ENCODE results near the gene CAMKK2.

The CAMKK2 gene

GRCh38 chr12:121214855-121215745 lies 81.4 kb downstream of the CAMKK2 start:
- ATAC-seq (ENCODE audit: insufficient read depth, low read depth), result no peak
- peaks cover 9% of the 10 kb centered on the region for H3K36me3 ChIP-seq (ENCODE audit: insufficient read depth, low read length)

GRCh38 chr12:121214166-121214777 lies 82.2 kb downstream of the CAMKK2 start:
- H3K9ac ChIP-seq (ENCODE audit: low read depth, low read length), result no peak overlapping the region
- no peak for TF ChIP-seq EZH2 (IDR thresholded peaks at IDR 0.05; ENCODE audit: borderline replicate concordance, low read depth, low read length, severe bottlenecking)
- TF ChIP-seq CTCF (IDR thresholded peaks at IDR 0.05; ENCODE audit: borderline replicate concordance, extremely low read depth, low read length, poor library complexity, severe bottlenecking), result no peak
- DNase-seq, result no peak
- H3K79me2 ChIP-seq (ENCODE audit: insufficient read depth, low read length), result peaks cover 10% of the 10 kb centered on the region; the same call in 1 of the 2 replicates
- H3K9me3 ChIP-seq (ENCODE audit: insufficient read depth, low read length, severe bottlenecking), result no peaks in the 10 kb centered on the region
- no peak overlapping the region for H3K4me3 ChIP-seq (ENCODE audit: low read depth in 1 of 2, low read length in 2 of 2)
- peaks cover 9% of the 10 kb centered on the region for H3K36me3 ChIP-seq (ENCODE audit: insufficient read depth, low read length)
- ATAC-seq (ENCODE audit: insufficient read depth, low read depth), result no peak
- H3K27ac ChIP-seq (ENCODE audit: low read length), result no peak overlapping the region
- H4K20me1 ChIP-seq (ENCODE audit: insufficient read depth, low read length), result no peaks in the 10 kb centered on the region
- no peak overlapping the region for H3K4me2 ChIP-seq (ENCODE audit: insufficient read depth, low read length)
- H3K27me3 ChIP-seq (ENCODE audit: insufficient read depth, low read length, poor library complexity), result no peaks in the 10 kb centered on the region
- H2AFZ ChIP-seq (ENCODE audit: low read depth, low read length), result no peak overlapping the region
- peaks cover 17% of the 10 kb centered on the region for H3K4me1 ChIP-seq (ENCODE audit: insufficient read depth, low read length)

More at GRCh38 chr12:121214855-121215745, 81.4 kb downstream of the CAMKK2 start:
- Histone ChIP-seq H3K4me3 (ENCODE audit: low read depth in 1 of 2, low read length in 2 of 2) (no peak overlapping the region), H3K9ac (ENCODE audit: low read depth, low read length) (no peak overlapping the region), H4K20me1 (ENCODE audit: insufficient read depth, low read length) (no peaks in the 10 kb centered on the region), H3K79me2 (ENCODE audit: insufficient read depth, low read length) (peaks cover 10% of the 10 kb centered on the region; the same call in 1 of the 2 replicates), H3K4me1 (ENCODE audit: insufficient read depth, low read length) (peaks cover 13% of the 10 kb centered on the region), H3K9me3 (ENCODE audit: insufficient read depth, low read length, severe bottlenecking) (no peaks in the 10 kb centered on the region), H3K4me2 (ENCODE audit: insufficient read depth, low read length) (no peak overlapping the region), H3K27me3 (ENCODE audit: insufficient read depth, low read length, poor library complexity) (no peaks in the 10 kb centered on the region), H2AFZ (ENCODE audit: low read depth, low read length) (no peak overlapping the region), H3K27ac (ENCODE audit: low read length) (no peak overlapping the region)
- TF ChIP-seq CTCF (IDR thresholded peaks at IDR 0.05; ENCODE audit: borderline replicate concordance, extremely low read depth, low read length, poor library complexity, severe bottlenecking) (no peak), EZH2 (IDR thresholded peaks at IDR 0.05; ENCODE audit: borderline replicate concordance, low read depth, low read length, severe bottlenecking) (no peak)
- no peak for DNase-seq

GRCh38 chr12:121212875-121213274 lies 83.6 kb downstream of the CAMKK2 start:
- no peaks in the 10 kb centered on the region for H3K27me3 ChIP-seq (ENCODE audit: insufficient read depth, low read length, poor library complexity)
- no peak overlapping the region for H3K4me3 ChIP-seq (ENCODE audit: low read depth in 1 of 2, low read length in 2 of 2)
- H3K36me3 ChIP-seq (ENCODE audit: insufficient read depth, low read length), result peaks cover 6% of the 10 kb centered on the region
- no peak overlapping the region for H2AFZ ChIP-seq (ENCODE audit: low read depth, low read length)
- H3K79me2 ChIP-seq (ENCODE audit: insufficient read depth, low read length), result peaks cover 10% of the 10 kb centered on the region; the same call in 1 of the 2 replicates
- no peak overlapping the region for H3K9ac ChIP-seq (ENCODE audit: low read depth, low read length)
- no peak overlapping the region for H3K4me2 ChIP-seq (ENCODE audit: insufficient read depth, low read length)
- ATAC-seq (ENCODE audit: insufficient read depth, low read depth) (no peak), DNase-seq (no peak)
- peaks cover 23% of the 10 kb centered on the region for H3K4me1 ChIP-seq (ENCODE audit: insufficient read depth, low read length)
- no peak overlapping the region for H3K27ac ChIP-seq (ENCODE audit: low read length)
- TF ChIP-seq CTCF (IDR thresholded peaks at IDR 0.05; ENCODE audit: borderline replicate concordance, extremely low read depth, low read length, poor library complexity, severe bottlenecking) (no peak), EZH2 (IDR thresholded peaks at IDR 0.05; ENCODE audit: borderline replicate concordance, low read depth, low read length, severe bottlenecking) (no peak)
- no peaks in the 10 kb centered on the region for H3K9me3 ChIP-seq (ENCODE audit: insufficient read depth, low read length, severe bottlenecking)
- no peaks in the 10 kb centered on the region for H4K20me1 ChIP-seq (ENCODE audit: insufficient read depth, low read length)

All from DND-41 (cell line).